Measurements from ENCODE around the gene CEACAM16.

Gene CEACAM16

DNA sequence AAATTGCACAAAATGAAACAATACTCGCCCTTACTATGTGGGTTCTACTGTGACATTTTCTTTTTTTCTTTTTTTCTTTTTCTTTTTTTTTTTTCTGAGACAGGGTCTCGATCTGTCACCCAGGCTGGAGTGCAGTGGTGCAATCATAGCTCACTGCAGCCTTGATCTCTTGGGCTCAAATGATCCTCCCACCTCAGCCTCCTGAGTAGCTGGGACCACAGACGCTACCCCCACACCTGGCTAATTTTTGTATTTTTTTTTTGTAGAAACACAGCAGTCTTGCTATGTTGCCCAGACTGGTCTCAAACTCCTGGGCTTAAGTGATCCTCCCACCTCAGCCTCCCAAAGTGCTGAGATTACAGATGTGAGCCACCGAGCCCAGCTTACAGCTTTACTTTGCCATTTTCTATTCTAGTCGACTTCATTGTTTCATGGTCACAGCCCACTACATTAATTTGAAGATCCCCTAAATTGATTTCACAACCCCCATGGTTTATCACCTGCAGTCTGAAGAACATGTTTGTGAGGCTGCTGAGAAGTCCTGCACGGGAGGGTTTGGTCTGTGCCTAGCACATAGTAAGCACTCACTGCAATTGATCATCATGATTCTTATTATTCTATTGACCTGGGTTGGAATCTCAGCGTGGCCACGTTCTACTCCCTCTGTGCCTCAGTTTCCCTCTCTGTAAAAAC is 53.3 kb downstream of the CEACAM16 start:
- POLR2A ChIA-PET = interaction anchor here (0.7 kb wide), 1 partner anchor 9 kb away, joined by 3 read pairs; no protein-coding TSS in a partner anchor
- DNase-seq (ENCODE audit: extremely low spot score) = no peak
- CTCF ChIA-PET = no interaction called here
- TF ChIP-seq ZNF384 (IDR thresholded peaks at IDR 0.05) = no peak
- TF ChIP-seq NFRKB (IDR thresholded peaks at IDR 0.05) = no peak
- no peak for TF ChIP-seq FOXK2 (IDR thresholded peaks at IDR 0.05)
- no peak for TF ChIP-seq SP1 (IDR thresholded peaks at IDR 0.05)
- no peak for TF ChIP-seq FOXA1 (IDR thresholded peaks at IDR 0.05)

DNA sequence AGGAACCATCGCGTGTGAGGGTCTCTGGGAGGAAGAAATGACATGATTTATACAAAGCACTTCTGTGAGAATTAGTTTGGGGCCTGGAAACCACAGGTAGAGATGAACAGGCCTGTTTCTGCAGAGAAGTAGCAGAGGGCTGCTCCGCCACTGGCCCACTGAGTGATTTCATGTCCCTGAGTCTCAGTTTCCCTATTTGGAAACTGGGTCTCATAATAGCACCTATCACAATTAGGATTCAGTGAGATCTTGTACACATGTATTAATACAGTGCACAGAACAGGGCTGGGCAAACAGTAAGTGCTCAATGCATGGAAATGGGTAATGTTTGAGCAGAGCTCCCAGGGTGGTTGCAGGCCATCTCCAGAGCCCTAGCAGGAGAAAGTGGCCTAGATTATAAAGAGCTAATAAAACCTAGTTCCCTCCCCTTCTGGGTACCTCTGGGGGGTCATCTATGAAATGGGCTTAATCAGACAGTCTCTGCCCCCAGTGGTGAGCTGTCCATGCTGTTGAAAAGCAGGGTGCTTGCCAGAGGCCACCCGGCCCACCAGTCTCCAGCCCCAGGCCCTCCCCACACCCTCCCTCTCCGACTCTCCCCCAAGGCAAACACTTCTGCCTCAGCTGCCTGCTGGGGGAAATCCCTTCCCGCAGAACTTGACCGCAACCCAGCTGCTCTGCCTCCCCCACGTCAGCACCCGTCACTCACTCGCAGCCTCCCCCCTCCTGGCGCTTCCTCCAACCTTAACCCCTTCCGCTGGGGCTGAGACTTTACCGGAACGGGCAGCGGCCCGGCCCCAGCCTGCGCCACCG is 54.1 kb downstream of the CEACAM16 start:
- peak; percentile 57 for DNase-seq (ENCODE audit: extremely low spot score)
- CTCF ChIA-PET = no interaction called here
- POLR2A ChIA-PET = interaction anchor here (1.3 kb wide), 1 partner anchor 10 kb away, joined by 5 read pairs; no protein-coding TSS in a partner anchor
- TF ChIP-seq, protein P1, sequence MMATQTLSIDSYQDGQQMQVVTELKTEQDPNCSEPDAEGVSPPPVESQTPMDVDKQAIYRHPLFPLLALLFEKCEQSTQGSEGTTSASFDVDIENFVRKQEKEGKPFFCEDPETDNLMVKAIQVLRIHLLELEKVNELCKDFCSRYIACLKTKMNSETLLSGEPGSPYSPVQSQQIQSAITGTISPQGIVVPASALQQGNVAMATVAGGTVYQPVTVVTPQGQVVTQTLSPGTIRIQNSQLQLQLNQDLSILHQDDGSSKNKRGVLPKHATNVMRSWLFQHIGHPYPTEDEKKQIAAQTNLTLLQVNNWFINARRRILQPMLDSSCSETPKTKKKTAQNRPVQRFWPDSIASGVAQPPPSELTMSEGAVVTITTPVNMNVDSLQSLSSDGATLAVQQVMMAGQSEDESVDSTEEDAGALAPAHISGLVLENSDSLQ (IDR thresholded peaks at IDR 0.05) = peak; percentile 91
- no peak for TF ChIP-seq FOXM1 (IDR thresholded peaks at IDR 0.05; ENCODE audit: borderline replicate concordance)

DNA sequence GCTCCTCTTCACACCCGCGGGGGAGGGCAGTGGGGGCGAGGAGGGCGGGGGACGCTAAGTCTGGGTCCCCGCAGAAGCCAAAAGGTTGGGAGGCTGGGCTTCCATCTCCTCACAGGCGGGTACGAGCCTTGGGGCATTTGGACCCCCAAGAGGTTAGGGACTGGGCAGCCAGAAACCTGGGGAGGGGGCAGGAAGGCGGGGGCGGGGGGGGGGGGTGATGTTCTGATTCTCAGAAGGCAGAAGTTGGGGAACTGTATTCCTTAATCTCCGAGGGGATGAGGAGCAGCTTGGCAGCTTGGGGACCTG is 54.6 kb downstream of the CEACAM16 start:
- TF ChIP-seq CTBP1 (IDR thresholded peaks at IDR 0.05; ENCODE audit: borderline replicate concordance) (no peak), FOXK2 (IDR thresholded peaks at IDR 0.05) (no peak), LEF1 (IDR thresholded peaks at IDR 0.05; ENCODE audit: borderline replicate concordance) (no peak), L3MBTL2 (conservative IDR thresholded peaks at IDR 0.05) (no peak), ELF4 (IDR thresholded peaks at IDR 0.05) (no peak)
- TF ChIP-seq, protein P1 (IDR thresholded peaks at IDR 0.05) = no peak
- CTCF ChIA-PET = no interaction called here

DNA sequence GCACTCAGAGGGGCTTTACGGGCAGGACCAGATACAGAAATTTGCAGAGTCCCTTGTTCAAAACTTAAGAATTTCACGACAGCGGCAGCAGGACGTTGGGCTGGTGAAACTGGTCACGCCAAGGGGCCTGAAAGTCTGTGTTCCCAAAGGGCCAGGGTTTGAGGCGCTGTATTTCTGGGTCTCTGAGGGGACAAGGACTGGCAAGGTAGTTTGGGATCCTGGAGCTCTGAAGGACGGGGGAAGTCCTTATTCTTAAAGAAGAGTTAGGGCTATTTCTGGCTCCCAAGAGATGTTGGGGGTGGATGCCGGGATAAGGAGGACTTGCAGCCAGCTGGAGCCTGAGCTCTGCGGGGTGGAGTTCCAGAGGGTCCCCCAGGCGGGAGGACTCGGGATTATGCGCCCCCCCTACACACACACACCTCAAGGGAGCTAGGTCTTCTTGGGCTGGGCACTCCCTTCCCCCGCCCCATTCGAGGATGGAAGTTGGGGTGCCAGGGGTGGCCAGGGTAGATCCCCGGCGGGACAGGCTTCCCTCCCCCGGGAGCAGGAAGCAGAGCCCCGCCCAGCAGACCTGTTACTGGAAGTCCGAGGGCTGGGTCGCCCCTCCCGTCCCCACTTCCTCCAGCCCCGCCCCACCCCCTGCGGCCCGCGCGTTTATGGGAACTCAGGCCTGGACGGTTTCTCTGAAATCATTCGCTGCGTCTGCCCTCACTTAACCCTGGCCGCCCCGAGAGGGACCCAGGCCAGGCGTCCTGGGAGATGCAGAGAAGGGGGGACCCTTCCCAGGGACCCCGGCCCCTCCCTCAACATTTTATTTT is 55.2 kb downstream of the CEACAM16 start:
- no peak for TF ChIP-seq ZNF384 (IDR thresholded peaks at IDR 0.05)
- no peak for TF ChIP-seq HDGF (IDR thresholded peaks at IDR 0.05; ENCODE audit: borderline replicate concordance)
- no peak for TF ChIP-seq L3MBTL2 (conservative IDR thresholded peaks at IDR 0.05)
- no peak for TF ChIP-seq BHLHE40 (IDR thresholded peaks at IDR 0.05; ENCODE audit: borderline replicate concordance)
- no peak for TF ChIP-seq FOXM1 (IDR thresholded peaks at IDR 0.05; ENCODE audit: borderline replicate concordance)
- no peak for TF ChIP-seq SP1 (IDR thresholded peaks at IDR 0.05)
- no peak for TF ChIP-seq SUZ12 (IDR thresholded peaks at IDR 0.05)
- TF ChIP-seq CTBP1 (IDR thresholded peaks at IDR 0.05; ENCODE audit: borderline replicate concordance) = no peak
- no peak for TF ChIP-seq FOXK2 (IDR thresholded peaks at IDR 0.05)
- no peak for TF ChIP-seq NFRKB (IDR thresholded peaks at IDR 0.05)
- TF ChIP-seq, protein P1 (IDR thresholded peaks at IDR 0.05) = no peak
- TF ChIP-seq TARDBP (IDR thresholded peaks at IDR 0.05) = no peak
- CTCF ChIA-PET = no interaction called here
- peak; percentile 65 for DNase-seq (ENCODE audit: extremely low spot score)
- POLR2A ChIA-PET = interaction anchor here (1.3 kb wide), 1 partner anchor 9 kb away, joined by 5 read pairs; no protein-coding TSS in a partner anchor

More for the DNA sequence above, 54.6 kb downstream of the CEACAM16 start:
- no peak for DNase-seq (ENCODE audit: extremely low spot score)
- POLR2A ChIA-PET = interaction anchor here (1.3 kb wide), 1 partner anchor 9 kb away, joined by 5 read pairs; no protein-coding TSS in a partner anchor

DNA sequence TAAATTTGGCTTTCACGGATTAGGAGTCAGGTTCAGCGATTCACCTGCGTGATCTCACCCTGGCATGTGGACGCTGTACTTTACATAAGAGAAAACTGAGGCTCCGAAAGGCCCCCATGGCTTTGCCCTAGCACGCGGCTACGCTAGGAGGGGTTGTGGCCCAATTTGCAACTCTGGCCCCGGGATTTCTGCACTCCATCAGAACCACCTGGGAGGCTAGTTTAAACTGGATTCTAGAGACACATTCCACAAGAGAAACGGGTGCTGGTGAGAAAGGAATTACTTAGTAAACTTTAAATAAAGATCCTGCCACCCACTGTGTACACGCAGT is 55.8 kb downstream of the CEACAM16 start:
- POLR2A ChIA-PET = interaction anchor here (0.8 kb wide), 2 partner anchors 11 to 95 kb away, joined by 3 read pairs; no protein-coding TSS in a partner anchor
- no peak for TF ChIP-seq FOXM1 (IDR thresholded peaks at IDR 0.05; ENCODE audit: borderline replicate concordance)
- TF ChIP-seq BHLHE40 (IDR thresholded peaks at IDR 0.05; ENCODE audit: borderline replicate concordance) = no peak
- TF ChIP-seq NFRKB (IDR thresholded peaks at IDR 0.05) = no peak
- TF ChIP-seq ZNF384 (IDR thresholded peaks at IDR 0.05) = no peak
- TF ChIP-seq L3MBTL2 (conservative IDR thresholded peaks at IDR 0.05) = no peak
- TF ChIP-seq ELF4 (IDR thresholded peaks at IDR 0.05) = no peak
- no peak for TF ChIP-seq HDGF (IDR thresholded peaks at IDR 0.05; ENCODE audit: borderline replicate concordance)
- TF ChIP-seq FOXK2 (IDR thresholded peaks at IDR 0.05) = no peak
- TF ChIP-seq, protein P1 (IDR thresholded peaks at IDR 0.05) = no peak
- TF ChIP-seq ARNT (IDR thresholded peaks at IDR 0.05) = no peak
- TF ChIP-seq SUZ12 (IDR thresholded peaks at IDR 0.05) = no peak
- no peak for TF ChIP-seq CTBP1 (IDR thresholded peaks at IDR 0.05; ENCODE audit: borderline replicate concordance)
- TF ChIP-seq LEF1 (IDR thresholded peaks at IDR 0.05; ENCODE audit: borderline replicate concordance) = no peak
- TF ChIP-seq SP1 (IDR thresholded peaks at IDR 0.05) = no peak
- CTCF ChIA-PET = no interaction called here
- no peak for DNase-seq (ENCODE audit: extremely low spot score)

Measured in HEK293T (cell line).